ENCODE results near the gene SELENOH. TPM values are rescaled to one million over a fixed set of nuclear protein-coding genes. Genes with fewer than 3 reads are reported as not detected.

SELENOH gene
- total RNA-seq, 2 experiments from 2014 or later: 255 to 290 TPM

- no peak overlapping the region for H3K4me3 Mint-ChIP-seq
- H3K9me3 Mint-ChIP-seq: no peaks in the 10 kb centered on the region
- H3K27ac Mint-ChIP-seq: no peak overlapping the region
- no peak for DNase-seq
- H3K27me3 Mint-ChIP-seq: no peaks in the 10 kb centered on the region
- peaks cover 4% of the 10 kb centered on the region for H3K36me3 Mint-ChIP-seq
- H3K4me1 Mint-ChIP-seq: peaks cover 23% of the 10 kb centered on the region
These were observed 22.3 kb downstream of the SELENOH start for GRCh38 chr11:57763568-57763967.

GRCh38 chr11:57764021-57764420 is 22.7 kb downstream of the SELENOH start:
- H3K36me3 Mint-ChIP-seq: peaks cover 4% of the 10 kb centered on the region
- no peaks in the 10 kb centered on the region for H3K27me3 Mint-ChIP-seq
- H3K9me3 Mint-ChIP-seq: no peaks in the 10 kb centered on the region
- no peak overlapping the region for H3K27ac Mint-ChIP-seq
- peak overlapping the region; percentile 4 for H3K4me3 Mint-ChIP-seq
- H3K4me1 Mint-ChIP-seq: peaks cover 23% of the 10 kb centered on the region
- DNase-seq: no peak

DNA sequence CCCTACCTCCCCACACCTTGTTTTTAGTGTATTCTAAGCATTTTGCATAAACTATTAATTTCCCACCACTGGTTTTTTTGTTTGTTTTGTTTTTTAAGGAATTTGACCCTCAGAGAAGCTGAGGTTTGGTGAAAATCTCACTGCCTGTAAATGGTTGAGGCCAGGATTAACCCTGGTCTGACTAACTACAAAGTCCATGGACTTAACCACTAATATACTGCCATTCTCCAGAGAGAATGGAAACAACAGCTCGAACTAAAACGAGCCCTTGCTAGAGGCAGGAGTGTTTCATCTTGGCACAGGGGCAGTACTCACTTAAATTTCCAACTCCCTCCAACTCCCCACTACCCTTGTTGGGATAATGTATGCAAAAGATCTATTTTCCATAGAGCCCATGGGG is 23.3 kb downstream of the SELENOH start:
- Mint-ChIP-seq H3K27ac (no peak overlapping the region), H3K4me1 (peaks cover 23% of the 10 kb centered on the region), H3K4me3 (no peak overlapping the region), H3K36me3 (peaks cover 4% of the 10 kb centered on the region), H3K9me3 (no peaks in the 10 kb centered on the region), H3K27me3 (no peaks in the 10 kb centered on the region)
- DNase-seq: no peak

DNA sequence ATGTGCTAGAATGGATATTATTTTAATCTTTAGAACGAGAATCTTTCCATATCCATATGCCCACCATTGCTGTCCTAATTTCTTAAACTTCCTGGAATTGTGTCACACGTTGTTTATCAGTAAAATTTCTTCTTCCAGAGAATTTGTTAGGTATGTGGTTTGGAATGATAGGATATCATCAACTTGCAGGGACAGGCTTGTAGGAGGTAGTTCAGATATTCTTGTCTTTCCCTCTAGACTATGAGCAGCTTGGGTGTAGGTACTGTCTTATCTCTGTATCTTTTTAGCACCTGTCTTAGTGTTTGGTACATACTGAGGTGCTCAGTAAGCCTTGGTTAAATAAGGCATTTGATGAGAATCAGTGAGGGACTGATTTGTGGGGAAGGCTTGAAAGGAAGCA is 23.7 kb downstream of the SELENOH start:
- H3K4me1 Mint-ChIP-seq: peaks cover 21% of the 10 kb centered on the region
- H3K27me3 Mint-ChIP-seq: no peaks in the 10 kb centered on the region
- H3K9me3 Mint-ChIP-seq: no peaks in the 10 kb centered on the region
- H3K27ac Mint-ChIP-seq: no peak overlapping the region
- H3K36me3 Mint-ChIP-seq: peaks cover 4% of the 10 kb centered on the region
- no peak for DNase-seq
- no peak overlapping the region for H3K4me3 Mint-ChIP-seq

DNA sequence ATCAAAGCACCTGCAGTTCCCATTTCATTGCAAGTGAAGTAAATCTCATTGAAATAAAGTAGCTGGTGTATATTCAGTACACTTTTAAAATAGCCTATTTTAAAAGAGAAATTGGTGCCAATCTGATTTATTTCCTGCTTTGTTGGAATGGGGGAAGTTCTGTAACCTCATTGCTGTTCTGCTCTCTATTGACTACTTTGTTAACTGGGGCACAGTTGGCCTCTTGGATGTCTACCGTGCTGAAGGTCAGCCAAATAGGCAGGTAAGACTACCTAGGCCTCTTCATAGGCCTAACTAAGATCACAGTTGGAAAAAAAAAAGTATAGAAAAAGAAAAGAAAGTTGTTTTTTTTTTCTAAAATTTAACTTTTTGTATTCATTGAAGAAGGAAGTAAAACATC is 29.5 kb downstream of the SELENOH start:
- H3K9me3 Mint-ChIP-seq: no peaks in the 10 kb centered on the region
- H3K27ac Mint-ChIP-seq: no peak overlapping the region
- DNase-seq: no peak
- H3K4me3 Mint-ChIP-seq: no peak overlapping the region
- H3K36me3 Mint-ChIP-seq: peaks cover 1% of the 10 kb centered on the region
- no peaks in the 10 kb centered on the region for H3K27me3 Mint-ChIP-seq
- peaks cover 6% of the 10 kb centered on the region for H3K4me1 Mint-ChIP-seq

DNA sequence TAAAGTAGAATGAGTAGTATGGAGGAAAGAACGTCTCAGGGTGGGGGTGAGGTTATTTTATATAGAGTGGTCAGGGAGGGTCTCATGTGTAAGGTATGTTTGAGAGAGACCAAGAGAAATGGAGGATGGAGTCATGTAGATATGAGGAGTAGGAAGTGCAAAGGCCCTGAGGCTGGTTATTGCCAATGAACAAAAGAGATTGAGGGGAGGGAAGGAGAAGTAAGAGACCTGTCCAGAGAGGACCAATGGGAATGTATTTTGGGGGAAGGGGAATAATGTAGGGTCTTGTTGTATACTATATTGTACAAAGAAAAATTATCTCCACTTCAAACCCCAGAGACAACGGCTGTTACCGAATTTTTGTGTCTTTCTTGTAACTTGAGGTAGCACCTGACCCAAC is 30.1 kb downstream of the SELENOH start:
- Mint-ChIP-seq H3K4me1 (peaks cover 7% of the 10 kb centered on the region), H3K9me3 (no peaks in the 10 kb centered on the region), H3K36me3 (peaks cover 1% of the 10 kb centered on the region), H3K27me3 (no peaks in the 10 kb centered on the region), H3K4me3 (no peak overlapping the region), H3K27ac (no peak overlapping the region)
- DNase-seq: no peak

DNA sequence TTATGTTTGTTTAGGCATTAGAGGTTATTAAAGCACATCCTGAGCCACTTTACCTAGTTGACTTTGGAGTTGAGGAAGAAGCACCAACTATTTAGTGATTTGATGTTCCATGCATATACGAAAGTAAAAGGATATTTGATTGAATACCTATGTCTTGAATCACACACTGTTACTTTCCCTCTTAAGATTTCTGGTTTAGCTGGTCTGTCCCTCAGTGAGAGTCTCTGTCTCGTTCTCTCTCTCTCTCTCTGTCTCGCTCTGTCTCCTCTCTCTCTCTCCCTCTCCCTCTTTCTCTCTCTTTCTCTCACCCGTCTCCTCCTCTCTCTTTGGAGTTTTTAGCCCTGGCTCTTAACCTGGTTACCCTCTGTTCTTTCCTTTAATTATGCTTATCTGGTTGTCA is 31.3 kb downstream of the SELENOH start:
- H3K4me3 Mint-ChIP-seq: no peak overlapping the region
- no peak overlapping the region for H3K27ac Mint-ChIP-seq
- DNase-seq: no peak
- H3K27me3 Mint-ChIP-seq: no peaks in the 10 kb centered on the region
- H3K36me3 Mint-ChIP-seq: peaks cover 1% of the 10 kb centered on the region
- no peaks in the 10 kb centered on the region for H3K9me3 Mint-ChIP-seq
- H3K4me1 Mint-ChIP-seq: peaks cover 7% of the 10 kb centered on the region

DNA sequence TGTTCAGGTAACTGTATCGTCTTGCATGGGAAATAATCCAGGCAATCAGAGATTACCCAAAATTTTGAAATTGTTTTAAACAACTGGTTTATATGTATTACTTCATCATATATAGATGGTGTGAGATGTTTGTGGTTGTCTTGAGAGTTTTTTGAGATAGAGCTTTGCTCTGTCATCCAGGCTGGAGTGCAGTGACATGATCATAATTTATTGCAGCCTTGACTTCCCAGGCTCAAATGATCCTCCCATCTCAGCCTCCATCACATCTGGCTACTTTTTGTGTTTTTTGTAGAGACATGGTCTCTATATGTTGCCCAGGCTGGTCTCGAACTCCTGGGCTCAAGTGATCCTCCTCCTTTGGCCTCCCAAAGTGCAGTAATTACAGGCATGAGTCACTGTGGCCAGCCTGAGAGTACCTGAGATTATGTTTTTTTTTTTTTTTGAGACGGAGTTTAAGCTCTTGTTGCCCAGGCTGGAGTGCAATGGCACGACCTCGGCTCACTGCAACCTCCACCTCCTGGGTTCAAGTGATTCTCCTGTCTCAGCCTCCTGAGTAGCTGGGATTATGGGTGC is 31.8 kb downstream of the SELENOH start:
- Mint-ChIP-seq H3K36me3 (peaks cover 1% of the 10 kb centered on the region), H3K9me3 (no peaks in the 10 kb centered on the region), H3K4me1 (peaks cover 10% of the 10 kb centered on the region), H3K27ac (no peak overlapping the region), H3K4me3 (no peak overlapping the region), H3K27me3 (no peaks in the 10 kb centered on the region)
- no peak for DNase-seq

GRCh38 chr11:57775491-57775890 is 34.2 kb downstream of the SELENOH start:
- H3K9me3 Mint-ChIP-seq: no peaks in the 10 kb centered on the region
- no peak overlapping the region for H3K4me3 Mint-ChIP-seq
- H3K27me3 Mint-ChIP-seq: no peaks in the 10 kb centered on the region

DNA sequence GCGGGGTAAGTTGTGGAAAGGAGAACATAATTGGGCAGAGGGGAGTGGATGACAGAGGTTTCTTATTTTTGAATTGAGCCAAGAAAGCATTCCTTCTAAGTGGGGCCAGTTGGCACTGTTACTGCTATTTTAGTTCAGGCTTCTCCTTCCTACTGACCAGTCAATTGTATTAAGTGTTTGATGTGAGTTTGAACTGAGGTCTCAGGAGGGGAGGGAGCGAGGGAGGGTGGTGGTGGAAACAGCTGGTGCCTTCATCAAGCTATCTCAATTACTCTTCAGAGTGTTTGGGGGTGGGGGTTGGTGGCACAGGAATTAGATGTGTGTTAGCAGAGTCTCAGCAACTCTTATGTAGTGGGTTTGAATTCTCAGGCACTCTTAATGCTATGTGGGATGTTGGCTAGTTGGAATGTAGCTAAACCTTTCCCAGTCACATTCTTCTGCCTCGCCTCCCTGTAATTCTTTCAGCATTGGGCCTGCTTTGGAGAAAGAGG is 34.8 kb downstream of the SELENOH start:
- no peaks in the 10 kb centered on the region for H3K9me3 Mint-ChIP-seq
- no peak for DNase-seq
- no peaks in the 10 kb centered on the region for H3K27me3 Mint-ChIP-seq
- H3K4me1 Mint-ChIP-seq: peaks cover 19% of the 10 kb centered on the region
- H3K36me3 Mint-ChIP-seq: peaks cover 1% of the 10 kb centered on the region
- no peak overlapping the region for H3K4me3 Mint-ChIP-seq
- H3K27ac Mint-ChIP-seq: no peak overlapping the region

More at GRCh38 chr11:57775491-57775890, 34.2 kb downstream of the SELENOH start:
- Mint-ChIP-seq H3K36me3 (peaks cover 1% of the 10 kb centered on the region), H3K4me1 (peaks cover 19% of the 10 kb centered on the region), H3K27ac (no peak overlapping the region)
- DNase-seq: no peak

GRCh38 chr11:57776577-57777210 is 35.4 kb downstream of the SELENOH start:
- Mint-ChIP-seq H3K27me3 (no peaks in the 10 kb centered on the region), H3K4me3 (no peak overlapping the region), H3K9me3 (no peaks in the 10 kb centered on the region), H3K4me1 (peaks cover 25% of the 10 kb centered on the region), H3K27ac (no peak overlapping the region), H3K36me3 (no peaks in the 10 kb centered on the region)
- no peak for DNase-seq

DNA sequence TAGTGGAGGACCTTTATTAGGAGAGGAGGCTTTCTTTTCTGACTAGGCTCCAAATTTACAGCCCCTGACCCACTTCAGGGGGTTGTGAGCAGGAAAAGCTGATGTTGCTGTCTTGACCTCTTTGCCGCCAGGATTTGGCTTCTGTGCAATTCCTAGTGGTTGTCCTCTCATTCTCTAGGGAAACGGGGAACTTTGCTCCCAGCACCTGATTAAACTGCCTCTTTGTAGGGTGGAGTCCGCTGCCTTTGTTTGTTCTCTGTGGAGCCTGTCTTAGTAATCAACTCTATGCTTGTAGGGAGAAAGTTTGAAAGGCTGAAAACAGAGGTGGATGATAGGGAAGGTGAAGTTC is 36.7 kb downstream of the SELENOH start:
- Mint-ChIP-seq H3K9me3 (no peaks in the 10 kb centered on the region), H3K36me3 (peaks cover 2% of the 10 kb centered on the region), H3K27me3 (no peaks in the 10 kb centered on the region), H3K4me3 (no peak overlapping the region), H3K4me1 (peaks cover 29% of the 10 kb centered on the region), H3K27ac (no peak overlapping the region)
- no peak for DNase-seq

DNA sequence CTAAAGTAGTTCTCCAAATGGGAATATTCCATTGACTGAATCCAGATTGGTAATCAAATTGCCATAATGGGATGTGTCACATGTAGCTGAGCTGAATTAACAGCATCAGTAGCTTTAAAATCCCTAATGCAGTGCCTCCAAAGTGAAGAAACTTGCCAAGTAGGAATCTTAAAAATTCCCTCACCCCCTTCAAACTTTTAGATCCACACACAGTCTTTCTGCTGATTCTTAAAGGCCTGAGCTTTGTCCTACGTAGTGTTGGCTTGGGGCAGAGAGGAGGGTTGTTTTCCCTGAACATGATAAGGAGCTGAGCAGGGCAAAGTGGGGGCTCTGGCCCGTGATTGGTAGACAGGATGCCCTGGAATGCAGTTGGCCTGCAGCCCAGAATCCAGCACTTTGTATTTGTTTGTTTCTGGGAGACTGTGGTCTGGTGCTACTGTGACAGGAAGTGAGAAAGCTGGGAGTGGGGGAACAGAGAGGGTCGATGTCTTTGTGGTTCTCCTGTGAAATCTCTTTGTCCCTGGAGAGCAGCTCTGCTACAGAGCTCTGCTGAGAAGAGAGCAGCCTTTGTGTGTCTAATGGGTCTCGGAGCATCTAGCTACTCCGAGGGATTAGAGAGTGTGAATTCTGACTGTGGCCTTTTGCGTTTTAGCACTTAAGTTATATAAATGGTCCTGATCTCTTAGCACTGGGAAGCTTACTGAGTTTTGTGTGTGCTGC is 37.2 kb downstream of the SELENOH start:
- H3K27me3 Mint-ChIP-seq: no peaks in the 10 kb centered on the region
- no peak overlapping the region for H3K4me3 Mint-ChIP-seq
- H3K4me1 Mint-ChIP-seq: peaks cover 29% of the 10 kb centered on the region
- H3K27ac Mint-ChIP-seq: no peak overlapping the region
- DNase-seq: no peak
- peaks cover 2% of the 10 kb centered on the region for H3K36me3 Mint-ChIP-seq
- H3K9me3 Mint-ChIP-seq: no peaks in the 10 kb centered on the region

DNA sequence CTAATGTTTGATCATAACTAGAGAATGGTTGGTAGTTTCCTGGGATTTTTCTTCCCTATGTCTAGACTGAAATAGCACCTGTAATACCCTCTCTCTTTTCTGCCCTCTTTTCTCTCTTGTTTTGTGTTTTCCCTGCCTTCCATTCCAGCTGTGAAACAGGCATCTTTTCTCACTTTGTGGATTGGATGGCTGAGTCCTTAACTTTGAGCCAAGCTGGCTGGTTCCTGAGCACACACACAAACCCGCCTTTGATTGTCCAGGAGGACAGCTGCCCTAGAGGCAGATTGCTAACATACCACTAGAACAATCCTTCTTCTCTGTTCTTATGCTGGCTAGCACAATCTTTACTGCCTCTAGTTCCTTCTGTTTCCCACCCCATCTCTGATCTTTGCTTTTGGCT is 38.0 kb downstream of the SELENOH start:
- no peak overlapping the region for H3K27ac Mint-ChIP-seq
- no peak overlapping the region for H3K4me3 Mint-ChIP-seq
- H3K36me3 Mint-ChIP-seq: peaks cover 2% of the 10 kb centered on the region

DNA sequence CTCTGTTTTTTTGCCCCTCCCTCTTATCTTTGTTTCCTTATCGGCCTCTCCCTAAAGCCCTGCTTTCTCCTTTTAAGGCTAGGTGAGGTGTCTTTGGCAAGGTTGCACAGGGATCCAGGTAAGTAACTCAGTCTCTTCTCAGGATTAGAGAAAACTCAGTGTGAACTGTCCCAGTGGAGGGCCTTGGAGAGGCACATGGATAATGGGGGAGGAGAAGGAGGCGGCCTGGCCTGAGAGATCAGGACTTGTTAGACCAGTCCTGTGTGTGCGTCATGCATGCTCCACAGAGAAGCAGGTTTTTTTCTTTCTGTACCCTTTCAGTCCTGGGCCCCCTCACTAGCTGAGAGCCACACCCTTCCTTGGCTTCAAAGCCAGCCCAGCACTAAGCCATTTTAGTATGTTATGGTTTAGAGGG is 40.2 kb downstream of the SELENOH start:
- H3K4me3 Mint-ChIP-seq: no peak overlapping the region
- no peaks in the 10 kb centered on the region for H3K27me3 Mint-ChIP-seq
- H3K4me1 Mint-ChIP-seq: peaks cover 22% of the 10 kb centered on the region
- DNase-seq: no peak
- no peaks in the 10 kb centered on the region for H3K9me3 Mint-ChIP-seq
- H3K27ac Mint-ChIP-seq: no peak overlapping the region
- peaks cover 2% of the 10 kb centered on the region for H3K36me3 Mint-ChIP-seq

More for the DNA sequence above, 38.0 kb downstream of the SELENOH start:
- H3K4me1 Mint-ChIP-seq: peaks cover 29% of the 10 kb centered on the region
- no peaks in the 10 kb centered on the region for H3K9me3 Mint-ChIP-seq
- no peaks in the 10 kb centered on the region for H3K27me3 Mint-ChIP-seq
- DNase-seq: no peak

DNA sequence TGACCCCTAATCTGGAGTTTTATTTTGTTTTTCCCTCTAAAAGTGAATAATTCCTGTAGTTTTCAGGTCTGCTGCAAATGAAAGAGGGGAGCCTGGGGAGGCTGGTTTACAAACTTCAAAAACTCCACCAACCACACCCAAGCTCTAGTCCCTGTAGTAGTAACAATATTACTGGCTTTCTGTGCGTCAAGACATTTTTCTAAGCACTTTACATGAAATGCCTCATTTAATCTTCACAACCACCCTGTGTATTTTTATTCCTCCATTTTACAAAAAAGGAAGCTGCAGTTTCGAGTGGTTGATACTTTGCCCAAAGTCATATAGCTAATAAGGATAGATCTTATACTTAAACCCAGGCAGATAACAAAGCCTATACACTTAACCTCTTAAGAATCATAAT is 43.8 kb downstream of the SELENOH start:
- H3K27ac Mint-ChIP-seq: no peak overlapping the region
- H3K36me3 Mint-ChIP-seq: peaks cover 2% of the 10 kb centered on the region
- H3K27me3 Mint-ChIP-seq: no peaks in the 10 kb centered on the region
- H3K4me1 Mint-ChIP-seq: peaks cover 12% of the 10 kb centered on the region
- no peaks in the 10 kb centered on the region for H3K9me3 Mint-ChIP-seq
- no peak for DNase-seq
- H3K4me3 Mint-ChIP-seq: no peak overlapping the region
